Neuron (in vitro differentiated cells): ENCODE measurements around the gene TIMMDC1.
"Not testable (repeated sequence)": the region's sequence is repeated elsewhere in the genome, so short reads cannot be mapped to it uniquely, and the experiment has no call there.

Source experiments
- H2AFZ ChIP-seq: one replicate; pipeline ENCODE4 v1.6.1; 2013; ENCODE audit warnings: low read depth, mild to moderate bottlenecking, inconsistent platforms, low read length, moderate library complexity
- H3K27me3 ChIP-seq: one replicate; pipeline ENCODE4 v1.6.1; 2013; ENCODE audit warnings: low read length; ENCODE audit not compliant: insufficient read depth
- H3K36me3 ChIP-seq: one replicate; pipeline ENCODE4 v1.6.1; 2013; ENCODE audit warnings: low read length; ENCODE audit not compliant: insufficient read depth
- H3K4me1 ChIP-seq: one replicate; pipeline ENCODE4 v1.6.1; 2013; ENCODE audit warnings: low read length; ENCODE audit not compliant: insufficient read depth
- H3K4me3 ChIP-seq: 2 replicates; pipeline ENCODE4 v1.5.1; 2013; ENCODE audit warnings: mild to moderate bottlenecking, low read length, moderate library complexity
- H3K9me3 ChIP-seq: one replicate; pipeline ENCODE4 v1.6.1; 2013; ENCODE audit warnings: low read length

TIMMDC1 gene

DNA sequence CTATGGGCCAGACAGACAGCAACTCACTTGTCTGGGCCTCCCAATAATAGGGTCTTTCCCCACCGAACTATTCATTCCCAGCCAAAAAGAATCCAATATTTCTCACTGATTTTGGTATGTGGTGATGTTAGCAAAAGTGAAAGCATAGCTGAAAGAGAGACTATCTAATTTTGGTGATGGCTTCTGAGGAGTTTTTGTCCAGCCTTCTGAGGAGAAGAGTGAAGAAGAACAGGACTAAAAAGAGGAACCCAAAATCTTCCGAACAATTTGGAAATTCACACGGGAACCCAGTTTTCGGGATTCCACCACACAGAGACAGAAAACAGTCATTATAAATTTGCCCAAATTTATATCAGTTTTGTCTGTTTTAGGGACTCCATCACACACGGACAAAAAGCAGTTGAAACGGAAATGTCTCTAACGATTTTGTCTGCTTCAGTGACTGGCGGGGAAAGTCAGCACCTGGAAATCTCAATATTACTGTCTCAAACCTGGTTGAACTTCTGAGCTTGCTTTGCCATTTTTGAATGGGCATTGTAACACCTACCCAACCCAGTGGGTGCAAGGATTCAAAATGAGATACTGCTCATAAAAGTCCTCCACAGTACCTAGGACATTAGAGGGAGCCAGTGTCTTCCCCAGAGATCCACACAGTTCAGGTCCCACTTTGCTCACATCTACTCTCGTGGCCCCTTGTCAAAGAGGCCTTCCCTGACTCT, 52.0 kb downstream of the TIMMDC1 start:
- Histone ChIP-seq H3K36me3 (no peaks in the 10 kb centered on the region), H3K27me3 (peaks cover 1% of the 10 kb centered on the region), H3K9me3 (no peaks in the 10 kb centered on the region), H3K4me3 (no peak overlapping the region), H2AFZ (no peak overlapping the region), H3K4me1 (no peaks in the 10 kb centered on the region)

DNA sequence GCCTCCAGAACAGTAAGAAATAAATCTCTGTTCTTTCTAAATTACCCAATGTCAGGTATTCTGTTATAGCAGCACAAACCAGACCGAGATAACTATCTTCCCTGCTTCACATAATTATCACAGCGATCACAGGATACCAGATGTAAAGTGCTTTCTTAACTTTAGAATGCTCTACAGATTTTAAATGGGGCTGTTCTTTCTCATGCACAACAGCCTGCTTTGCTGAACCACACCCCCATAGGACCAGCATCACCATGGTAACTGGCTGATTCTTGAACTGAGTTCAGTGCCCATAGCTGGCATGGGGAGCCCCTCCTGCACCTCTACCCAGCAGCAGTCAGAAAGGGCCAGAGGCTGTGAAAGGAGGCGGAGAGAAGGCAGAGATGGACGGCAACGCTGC, 53.3 kb downstream of the TIMMDC1 start:
- no peaks in the 10 kb centered on the region for H3K36me3 ChIP-seq
- no peak overlapping the region for H3K4me3 ChIP-seq
- peaks cover 3% of the 10 kb centered on the region for H3K27me3 ChIP-seq
- H3K9me3 ChIP-seq, result no peaks in the 10 kb centered on the region
- no peaks in the 10 kb centered on the region for H3K4me1 ChIP-seq
- no peak overlapping the region for H2AFZ ChIP-seq

DNA sequence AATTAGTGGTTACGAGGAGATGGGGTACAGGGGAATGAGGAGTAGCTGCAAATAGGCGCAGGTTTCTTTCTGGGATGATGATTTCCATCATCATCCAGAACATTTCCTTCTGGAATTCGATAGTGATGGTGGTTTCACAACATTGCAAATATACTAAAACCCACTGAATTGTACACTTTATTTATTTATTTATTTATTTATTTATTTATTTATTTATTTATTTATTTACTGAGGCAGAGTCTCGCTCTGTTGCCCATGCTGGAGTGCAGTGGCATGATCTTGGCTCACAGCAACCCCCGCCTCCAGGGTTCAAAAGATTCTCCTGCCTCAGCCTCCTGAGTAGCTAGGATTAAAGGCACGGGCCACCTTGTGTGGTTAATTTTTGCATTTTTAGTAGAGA, 54.6 kb downstream of the TIMMDC1 start:
- H2AFZ ChIP-seq, H3K9me3 ChIP-seq, H3K27me3 ChIP-seq, H3K4me1 ChIP-seq, H3K4me3 ChIP-seq, H3K36me3 ChIP-seq: not testable (repeated sequence)

DNA sequence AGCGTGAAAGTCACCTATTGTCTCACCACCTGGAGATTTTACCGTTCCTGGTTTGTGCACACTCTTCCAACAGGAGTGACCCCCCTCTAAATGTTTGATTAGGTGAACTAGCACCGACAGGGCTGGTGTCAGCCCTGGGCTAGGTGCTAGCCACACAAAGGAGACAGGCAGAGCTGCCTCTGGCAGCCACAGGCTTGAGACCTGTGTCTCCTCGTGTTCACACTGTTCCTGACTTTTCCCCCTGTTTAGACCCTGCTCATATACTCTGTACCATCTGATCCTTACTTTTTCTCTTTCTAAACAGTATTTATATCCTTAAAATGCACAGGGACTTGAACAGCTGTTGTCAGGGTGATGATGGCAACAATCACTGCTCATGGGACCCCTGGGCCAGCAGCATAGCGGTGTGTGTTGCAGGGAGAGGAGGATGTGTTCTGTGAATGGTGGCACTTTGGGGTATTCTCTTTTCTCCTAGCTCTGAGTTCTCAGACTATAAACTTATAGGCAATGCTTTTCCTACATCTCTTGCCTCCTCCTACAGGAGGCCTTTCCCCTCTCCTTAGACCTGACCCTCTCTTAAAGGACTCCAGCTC, 55.6 kb downstream of the TIMMDC1 start:
- Histone ChIP-seq H3K9me3 (no peaks in the 10 kb centered on the region), H3K36me3 (no peaks in the 10 kb centered on the region), H3K27me3 (peaks cover 3% of the 10 kb centered on the region), H3K4me3 (no peak overlapping the region), H3K4me1 (no peaks in the 10 kb centered on the region), H2AFZ (no peak overlapping the region)

DNA sequence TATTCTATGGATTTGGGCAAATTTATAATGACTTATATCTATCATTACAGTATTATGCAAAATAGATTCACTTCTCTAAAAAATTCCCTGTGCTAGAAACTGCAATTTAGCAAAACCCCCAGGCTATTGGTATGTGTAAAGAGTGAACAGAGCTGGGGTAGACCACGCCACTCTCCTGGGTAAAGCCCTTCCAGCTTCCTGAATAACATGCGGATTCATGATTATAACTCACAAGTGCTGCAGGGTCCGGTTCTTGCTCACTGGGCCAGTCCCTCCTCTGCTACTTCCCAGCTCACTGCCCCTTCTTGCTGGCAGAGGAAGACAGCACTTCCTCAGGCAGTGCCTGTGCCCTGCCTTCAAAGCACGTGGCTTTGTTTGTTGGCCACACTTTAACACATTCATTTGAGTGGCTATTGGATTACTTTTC, 57.0 kb downstream of the TIMMDC1 start:
- Histone ChIP-seq H3K4me3 (no peak overlapping the region), H3K4me1 (no peaks in the 10 kb centered on the region), H3K27me3 (peaks cover 3% of the 10 kb centered on the region), H3K36me3 (no peaks in the 10 kb centered on the region), H3K9me3 (no peaks in the 10 kb centered on the region), H2AFZ (no peak overlapping the region)

DNA sequence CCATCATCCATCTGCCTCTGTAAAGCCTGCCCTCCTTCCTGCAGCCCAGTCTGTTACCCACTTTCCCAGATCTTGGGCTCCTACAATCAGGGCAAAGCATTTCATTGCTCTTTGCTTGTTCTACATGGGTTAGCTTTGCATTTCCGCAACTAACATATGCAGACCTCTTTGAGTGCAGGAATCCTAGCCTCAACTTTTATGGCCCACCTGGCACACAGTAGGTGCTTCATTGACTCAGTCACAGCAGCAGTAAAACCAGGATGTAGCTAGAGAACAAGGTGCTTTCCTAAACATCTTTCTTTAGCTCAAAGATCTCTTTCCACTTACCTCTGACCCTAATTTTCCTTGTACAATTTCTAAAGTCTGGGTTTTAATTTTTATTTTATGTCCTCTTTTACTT, 57.6 kb downstream of the TIMMDC1 start:
- no peaks in the 10 kb centered on the region for H3K9me3 ChIP-seq
- H3K36me3 ChIP-seq, result no peaks in the 10 kb centered on the region
- no peaks in the 10 kb centered on the region for H3K4me1 ChIP-seq
- peaks cover 3% of the 10 kb centered on the region for H3K27me3 ChIP-seq
- no peak overlapping the region for H2AFZ ChIP-seq
- no peak overlapping the region for H3K4me3 ChIP-seq

DNA sequence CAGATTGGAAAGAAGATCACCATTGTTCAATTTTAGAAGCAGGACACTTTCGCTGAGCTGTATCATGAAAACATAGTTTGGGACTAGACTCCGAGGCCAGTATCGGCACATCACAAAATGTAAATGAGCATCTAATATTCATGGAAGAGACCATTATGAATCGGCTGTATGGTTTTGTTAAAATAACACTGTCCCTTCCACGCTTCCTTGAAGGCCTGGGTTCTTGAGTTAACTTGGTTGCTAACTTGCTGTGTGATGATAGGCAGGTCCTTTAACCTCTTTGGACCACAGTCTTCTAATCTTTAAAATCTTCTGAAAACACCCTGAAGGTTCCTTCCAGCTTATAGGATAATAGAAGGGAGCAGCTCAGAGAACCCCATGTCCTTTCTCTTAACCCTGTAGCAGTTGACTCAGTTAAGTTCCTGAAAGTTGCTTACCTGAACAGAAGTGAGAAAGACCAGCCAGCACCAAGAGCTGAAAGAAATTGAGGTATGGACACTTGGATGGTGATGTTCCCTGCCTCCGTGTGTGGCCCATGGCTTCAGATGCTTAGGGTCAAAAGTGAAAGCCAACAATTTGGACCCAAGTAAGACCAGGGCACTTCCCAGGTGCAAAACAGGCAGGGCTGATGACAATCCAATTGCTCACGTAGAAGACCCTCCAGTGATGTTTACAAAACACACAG, 59.0 kb downstream of the TIMMDC1 start:
- H3K4me1 ChIP-seq, result no peaks in the 10 kb centered on the region
- H3K36me3 ChIP-seq, result no peaks in the 10 kb centered on the region
- H3K4me3 ChIP-seq, result no peak overlapping the region
- no peak overlapping the region for H2AFZ ChIP-seq
- H3K27me3 ChIP-seq, result peaks cover 3% of the 10 kb centered on the region
- H3K9me3 ChIP-seq, result no peaks in the 10 kb centered on the region

DNA sequence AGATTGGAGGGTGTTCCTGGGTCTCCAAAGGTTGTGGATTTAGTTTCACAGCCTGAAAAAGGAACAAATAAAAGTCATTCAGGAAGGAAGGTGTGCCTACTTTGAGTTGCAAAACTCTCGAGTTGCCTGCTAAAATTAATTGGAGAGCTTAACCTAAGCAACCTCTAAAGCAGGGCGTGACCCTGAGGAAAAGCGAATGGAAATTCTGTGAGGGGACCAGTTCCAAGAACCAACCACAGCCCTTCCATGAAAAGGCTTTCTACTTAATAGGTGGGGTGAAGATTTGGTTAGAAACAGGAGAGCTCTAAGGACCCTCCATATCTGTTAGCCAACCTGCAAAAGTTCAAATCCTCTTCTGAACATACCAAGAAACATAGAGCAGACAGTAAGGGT, 59.5 kb downstream of the TIMMDC1 start:
- Histone ChIP-seq H3K27me3 (peaks cover 3% of the 10 kb centered on the region), H3K4me1 (no peaks in the 10 kb centered on the region), H3K9me3 (no peaks in the 10 kb centered on the region), H3K36me3 (no peaks in the 10 kb centered on the region), H2AFZ (no peak overlapping the region), H3K4me3 (no peak overlapping the region)

DNA sequence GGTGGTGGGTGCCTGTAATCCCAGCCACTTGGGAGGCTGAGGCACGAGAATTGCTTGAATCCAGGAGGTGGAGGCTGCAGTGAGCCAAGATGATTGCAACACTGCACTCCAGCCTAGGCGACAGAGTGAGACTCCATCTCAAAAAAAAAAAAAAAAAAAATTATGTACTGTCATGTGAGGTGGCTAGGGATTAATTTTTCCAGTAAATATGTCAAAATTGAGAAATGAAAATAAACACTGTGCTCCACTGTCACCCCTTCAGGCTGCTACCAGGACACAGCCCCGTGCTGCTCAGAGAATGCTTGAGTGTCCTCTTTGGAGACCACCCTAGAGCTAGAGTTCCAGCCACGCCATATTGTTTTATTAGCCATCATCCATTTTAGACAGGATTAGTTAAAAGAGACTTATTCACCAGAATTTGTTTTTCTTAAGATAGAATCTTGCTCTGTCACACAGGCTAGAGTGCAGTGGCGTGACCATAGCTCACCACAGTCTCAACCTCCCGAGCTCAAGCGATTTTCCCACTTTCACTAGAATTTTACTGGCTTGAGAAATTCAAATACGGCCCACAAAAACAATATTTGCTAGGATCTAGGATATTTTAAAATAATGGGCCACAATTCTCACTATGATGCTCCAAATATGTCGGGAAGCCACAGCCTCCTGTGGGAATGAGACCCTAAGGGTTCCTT, 60.4 kb downstream of the TIMMDC1 start:
- no peaks in the 10 kb centered on the region for H3K36me3 ChIP-seq
- no peak overlapping the region for H3K4me3 ChIP-seq
- no peak overlapping the region for H2AFZ ChIP-seq
- peaks cover 3% of the 10 kb centered on the region for H3K27me3 ChIP-seq
- H3K4me1 ChIP-seq, result no peaks in the 10 kb centered on the region
- H3K9me3 ChIP-seq, result no peaks in the 10 kb centered on the region

DNA sequence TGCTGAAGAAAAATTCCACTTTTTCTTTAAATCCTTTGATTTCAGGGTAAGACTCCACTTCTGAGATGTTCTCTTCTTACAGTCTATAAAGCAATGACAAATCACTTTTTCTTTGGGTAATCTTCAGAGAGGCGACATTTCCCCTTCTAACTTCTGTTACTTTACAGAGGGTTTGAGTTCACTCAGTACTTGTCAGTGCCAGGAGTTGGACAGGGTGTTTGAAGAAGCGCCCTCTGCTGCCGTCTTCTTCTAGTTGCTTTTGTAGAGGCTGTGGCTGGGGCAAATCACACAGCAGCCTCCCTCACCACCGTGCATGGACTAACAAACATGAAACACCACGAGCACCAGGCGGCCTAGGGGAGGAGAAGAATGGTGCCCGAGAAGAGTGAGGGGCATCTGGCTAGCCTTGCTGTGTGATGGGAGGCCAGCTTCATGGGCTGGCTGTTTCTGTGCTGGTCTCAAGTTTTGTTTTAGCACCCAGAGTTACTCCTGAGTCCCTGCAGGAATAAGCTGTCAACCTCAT, 61.2 kb downstream of the TIMMDC1 start, which contains the start of gene CD80:
Gene CD80 (minus strand): TSS at position 174 of the 523 bp plus-strand sequence. CDS start 1,886 bp downstream, outside the sequence.
- no peaks in the 10 kb centered on the region for H3K4me1 ChIP-seq
- no peaks in the 10 kb centered on the region for H3K9me3 ChIP-seq
- no peak within 1 kb of the TSS for H3K4me3 ChIP-seq
- H3K27me3 ChIP-seq, result peaks cover 3% of the 10 kb centered on the region
- no peak within 1 kb of the TSS for H2AFZ ChIP-seq
- H3K36me3 ChIP-seq, result no peaks in the 10 kb centered on the region

DNA sequence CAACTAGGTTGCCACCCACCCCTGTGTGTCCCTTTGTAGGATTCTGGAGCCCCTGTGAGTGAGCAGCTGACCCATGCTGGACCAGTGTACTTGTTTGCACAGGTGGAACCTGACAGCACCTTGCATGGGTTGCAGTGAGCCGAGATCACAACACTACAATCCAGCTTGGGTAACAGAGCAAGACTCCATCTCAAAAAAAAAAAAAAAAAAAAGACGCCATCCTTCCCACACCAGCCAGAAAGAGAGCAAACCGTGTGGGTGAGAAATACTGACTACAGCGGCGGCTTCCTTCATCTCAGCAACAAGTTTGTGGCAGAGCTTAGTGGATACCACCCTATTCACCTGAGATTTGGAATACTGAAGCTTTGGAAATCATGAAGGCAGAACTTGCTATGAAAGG, 61.8 kb downstream of the TIMMDC1 start:
- Histone ChIP-seq H3K9me3 (no peaks in the 10 kb centered on the region), H3K4me1 (no peaks in the 10 kb centered on the region), H3K36me3 (no peaks in the 10 kb centered on the region), H3K27me3 (peaks cover 3% of the 10 kb centered on the region), H3K4me3 (no peak overlapping the region), H2AFZ (no peak overlapping the region)

DNA sequence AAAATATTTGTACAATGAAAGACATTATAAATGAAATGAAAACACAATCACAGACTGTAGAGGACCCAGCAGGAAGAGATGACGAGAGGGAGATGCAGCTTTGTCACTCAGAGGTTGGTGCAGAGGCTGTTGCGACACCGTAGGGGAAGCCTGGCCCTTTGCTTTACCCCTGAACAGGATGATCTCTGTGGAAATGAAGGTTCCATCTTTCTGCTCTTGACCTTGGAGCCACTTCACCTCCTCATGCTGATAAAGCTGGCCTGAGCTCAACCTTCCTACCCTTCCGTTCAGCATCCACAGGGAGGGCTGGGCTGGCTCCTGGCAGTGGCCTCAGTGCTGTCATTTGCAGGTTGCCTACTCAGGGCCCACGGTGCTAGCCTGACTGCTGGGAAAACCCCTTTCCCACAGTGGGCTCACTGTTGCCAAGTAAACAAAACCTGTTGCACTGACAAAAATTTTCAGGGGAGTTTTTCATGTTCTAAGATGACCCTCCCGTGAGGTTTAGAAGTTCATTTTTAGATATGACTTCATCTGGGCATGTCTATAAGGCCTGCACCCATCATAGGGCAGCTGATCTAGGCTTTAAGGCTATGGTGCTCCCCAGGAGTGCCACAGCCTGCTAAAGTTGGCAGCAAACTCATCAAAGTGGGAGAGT, 64.1 kb downstream of the TIMMDC1 start:
- H3K36me3 ChIP-seq, result no peaks in the 10 kb centered on the region
- no peaks in the 10 kb centered on the region for H3K27me3 ChIP-seq
- no peaks in the 10 kb centered on the region for H3K4me1 ChIP-seq
- no peaks in the 10 kb centered on the region for H3K9me3 ChIP-seq
- no peak overlapping the region for H3K4me3 ChIP-seq
- no peak overlapping the region for H2AFZ ChIP-seq
